Keratinocyte (primary cell): ENCODE measurements around the gene WDR27. TPM values are rescaled to one million over a fixed set of nuclear protein-coding genes. Genes with fewer than 3 reads are reported as not detected.

Source experiments
- DNase-seq: peaks from one replicate; pipeline ENCODE4 v3.0.0-alpha.2; 2011; ENCODE audit warnings: low read depth, missing footprints, low spot score
- FAIRE-seq: peaks from 2 replicates; lab custom pipeline; 2011; peaks lifted over from hg19 to GRCh38; lab: Jason Lieb, UNC
- H2AFZ ChIP-seq: 2 replicates; pipeline ENCODE4 v1.6.0; 2012; ENCODE audit warnings: low read length, control low read depth, inconsistent platforms; ENCODE audit not compliant: control insufficient read depth
- H3K27ac ChIP-seq: 2 replicates; pipeline ENCODE4 v1.5.1; 2011; ENCODE audit warnings: low read length; ENCODE audit not compliant: control insufficient read depth, insufficient read depth
- H3K27me3 ChIP-seq: 3 replicates; pipeline ENCODE4 v1.6.0; 2011; ENCODE audit warnings: low read length; ENCODE audit not compliant: control insufficient read depth, insufficient read depth; ENCODE audit errors: extremely low read depth
- H3K36me3 ChIP-seq, 2 experiments: 2 replicates in 1 of 2; 3 replicates in 1 of 2; pipeline ENCODE4 v1.5.1; 2011; ENCODE audit warnings: low read length in 2 of 2, mild to moderate bottlenecking in 1 of 2; ENCODE audit not compliant: control insufficient read depth in 2 of 2, insufficient read depth in 2 of 2; ENCODE audit errors: extremely low read depth in 1 of 2
- H3K4me1 ChIP-seq: 3 replicates; pipeline ENCODE4 v1.5.1; 2011; ENCODE audit warnings: low read length; ENCODE audit not compliant: control insufficient read depth, insufficient read depth; ENCODE audit errors: extremely low read depth
- H3K4me2 ChIP-seq: 3 replicates; pipeline ENCODE4 v1.6.0; 2011; ENCODE audit warnings: low read depth, low read length; ENCODE audit not compliant: control insufficient read depth, insufficient read depth; ENCODE audit errors: extremely low read depth
- H3K4me3 ChIP-seq, 3 experiments: fragments of 200-600 bp in 1 of 3; sonication (generic) in 1 of 3; 2 replicates in 2 of 3; 3 replicates in 1 of 3; pipeline ENCODE4 v1.5.1; 2011 to 2016; ENCODE audit warnings: low read length in 3 of 3, mild to moderate bottlenecking in 3 of 3, control low read depth in 2 of 3, inconsistent platforms in 1 of 3, low read depth in 1 of 3, mixed read lengths in 1 of 3, mixed run types in 1 of 3, moderate library complexity in 1 of 3; ENCODE audit not compliant: control insufficient read depth in 2 of 3, insufficient read depth in 2 of 3; ENCODE audit errors: extremely low read depth in 1 of 3
- H3K79me2 ChIP-seq: 2 replicates; pipeline ENCODE4 v1.6.0; 2012; ENCODE audit warnings: low read length; ENCODE audit not compliant: control insufficient read depth, insufficient read depth
- H3K9ac ChIP-seq: 3 replicates; pipeline ENCODE4 v1.6.0; 2011; ENCODE audit warnings: low read length; ENCODE audit not compliant: control insufficient read depth, insufficient read depth; ENCODE audit errors: extremely low read depth
- H3K9me1 ChIP-seq: 3 replicates; pipeline ENCODE4 v1.6.0; 2011; ENCODE audit warnings: low read length; ENCODE audit not compliant: control insufficient read depth, insufficient read depth; ENCODE audit errors: extremely low read depth
- H3K9me3 ChIP-seq: 2 replicates; pipeline ENCODE4 v1.5.1; 2012; ENCODE audit warnings: low read depth, low read length; ENCODE audit not compliant: control insufficient read depth
- H4K20me1 ChIP-seq: 3 replicates; pipeline ENCODE4 v1.6.0; 2011; ENCODE audit warnings: low read length; ENCODE audit not compliant: control insufficient read depth, insufficient read depth; ENCODE audit errors: extremely low read depth
- EZH2 ChIP-seq: IDR thresholded peaks from one replicate; pipeline ENCODE4 v1.6.1; 2012; ENCODE audit warnings: inconsistent platforms, mild to moderate bottlenecking, low read length, moderate library complexity
- dilution Hi-C: fragments of 300-500 bp; cut with MboI; formaldehyde crosslinking; loops from one replicate; pipeline ENCODE4 v1.7.0; 2020; ENCODE audit warnings: low sequenced_read_pairs; ENCODE audit not compliant: extremely low pct_ligation_motif_present
- polyA plus RNA-seq, 5 experiments: library from polyadenylated mRNA; depleted of rRNA in 3 of 5; stranded (reverse) in 3 of 5; stranded (forward) in 1 of 5; unstranded in 1 of 5; fragments of >200 nt; gene quantifications; 1 replicate in 1 of 5; 2 replicates in 3 of 5; 3 replicates in 1 of 5; pipeline versions ENCODE4 v1.2.1 to v1.2.3, GENCODE V29; 2011 to 2012; ENCODE audit warnings: missing spikeins in 2 of 5, low read depth in 1 of 5, low replicate concordance in 1 of 5
- TF ChIP-seq, protein P1 (sequence below), 3 experiments: IDR thresholded peaks in 1 of 3; conservative IDR thresholded peaks in 1 of 3; optimal IDR thresholded peaks in 1 of 3; 2 replicates in 2 of 3; 3 replicates in 1 of 3; pipeline versions ENCODE3 to v1.5.1; 2011; ENCODE audit warnings: low read length in 3 of 3, mild to moderate bottlenecking in 3 of 3, moderate library complexity in 2 of 3, control low read depth in 1 of 3, inconsistent platforms in 1 of 3; ENCODE audit not compliant: insufficient read depth in 2 of 3; ENCODE audit errors: extremely low read depth in 1 of 3

The WDR27 gene
- polyA plus RNA-seq, 1 donor (not counting 4 experiments of a cell fraction or from before 2014, with no cell fraction given): 17.8 TPM

DNA sequence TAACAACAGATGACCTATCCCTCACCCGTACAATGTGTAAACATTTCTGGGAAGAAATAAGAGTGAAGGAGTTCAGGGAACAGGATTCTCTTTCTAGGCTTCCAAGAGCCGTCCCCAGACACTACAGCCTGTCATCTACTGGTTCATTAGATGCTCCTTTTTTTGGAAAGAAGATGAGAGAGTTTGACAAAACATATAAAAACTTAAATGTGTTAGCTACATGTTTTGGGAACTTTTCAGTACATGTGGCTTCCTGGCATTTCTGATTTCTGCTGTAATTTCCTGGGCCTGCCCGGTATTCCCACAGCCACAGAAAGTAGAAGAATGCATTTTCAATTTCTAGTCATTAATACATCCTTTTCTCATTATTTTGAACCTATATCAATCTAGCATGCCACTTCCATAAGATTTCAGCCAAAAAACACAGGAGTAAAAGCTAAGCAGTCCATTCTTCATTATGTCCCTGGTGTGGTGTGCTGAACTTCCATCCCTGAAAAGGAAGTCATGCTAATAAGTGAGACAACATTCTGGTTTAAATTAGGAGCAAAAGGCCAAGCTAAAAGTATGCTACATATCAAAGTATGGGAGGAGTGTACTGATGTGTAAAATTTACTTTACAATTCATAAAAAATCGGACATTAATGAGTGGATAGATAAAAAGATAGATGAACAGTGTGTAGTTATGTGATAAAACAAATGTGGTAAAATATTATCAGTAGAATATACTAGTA is 198.2 kb downstream of the WDR27 start:
- Histone ChIP-seq H4K20me1 (no peaks in the 10 kb centered on the region), H2AFZ (no peak overlapping the region), H3K4me2 (no peak overlapping the region), H3K9ac (no peak overlapping the region), H3K9me3 (no peaks in the 10 kb centered on the region), H3K36me3 (no peaks in the 10 kb centered on the region), H3K9me1 (no peaks in the 10 kb centered on the region), H3K4me3 (no peak overlapping the region), H3K27me3 (no peaks in the 10 kb centered on the region), H3K4me1 (no peaks in the 10 kb centered on the region), H3K79me2 (no peaks in the 10 kb centered on the region), H3K27ac (no peak overlapping the region)
- TF ChIP-seq EZH2: no peak
- TF ChIP-seq, protein P1, sequence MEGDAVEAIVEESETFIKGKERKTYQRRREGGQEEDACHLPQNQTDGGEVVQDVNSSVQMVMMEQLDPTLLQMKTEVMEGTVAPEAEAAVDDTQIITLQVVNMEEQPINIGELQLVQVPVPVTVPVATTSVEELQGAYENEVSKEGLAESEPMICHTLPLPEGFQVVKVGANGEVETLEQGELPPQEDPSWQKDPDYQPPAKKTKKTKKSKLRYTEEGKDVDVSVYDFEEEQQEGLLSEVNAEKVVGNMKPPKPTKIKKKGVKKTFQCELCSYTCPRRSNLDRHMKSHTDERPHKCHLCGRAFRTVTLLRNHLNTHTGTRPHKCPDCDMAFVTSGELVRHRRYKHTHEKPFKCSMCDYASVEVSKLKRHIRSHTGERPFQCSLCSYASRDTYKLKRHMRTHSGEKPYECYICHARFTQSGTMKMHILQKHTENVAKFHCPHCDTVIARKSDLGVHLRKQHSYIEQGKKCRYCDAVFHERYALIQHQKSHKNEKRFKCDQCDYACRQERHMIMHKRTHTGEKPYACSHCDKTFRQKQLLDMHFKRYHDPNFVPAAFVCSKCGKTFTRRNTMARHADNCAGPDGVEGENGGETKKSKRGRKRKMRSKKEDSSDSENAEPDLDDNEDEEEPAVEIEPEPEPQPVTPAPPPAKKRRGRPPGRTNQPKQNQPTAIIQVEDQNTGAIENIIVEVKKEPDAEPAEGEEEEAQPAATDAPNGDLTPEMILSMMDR (optimal IDR thresholded peaks at IDR 0.05 in 1 of 3, IDR thresholded peaks at IDR 0.05 in 1 of 3, conservative IDR thresholded peaks at IDR 0.05 in 1 of 3; ENCODE audit: extremely low read depth in 1 of 3, insufficient read depth in 2 of 3, low read length in 3 of 3): no peak
- FAIRE-seq (no peak), DNase-seq (no peak)
- dilution Hi-C loops: no loop called here

- no peak for DNase-seq
- H3K9me3 ChIP-seq: no peaks in the 10 kb centered on the region
- H3K4me1 ChIP-seq: no peaks in the 10 kb centered on the region
- H3K4me2 ChIP-seq: no peak overlapping the region
- H3K9me1 ChIP-seq: no peaks in the 10 kb centered on the region
- H3K9ac ChIP-seq: no peak overlapping the region
- dilution Hi-C loops: no loop called here
- H3K4me3 ChIP-seq: no peak overlapping the region
- no peak for FAIRE-seq
- H3K27ac ChIP-seq: no peak overlapping the region
- no peaks in the 10 kb centered on the region for H3K36me3 ChIP-seq
- no peaks in the 10 kb centered on the region for H3K27me3 ChIP-seq
- TF ChIP-seq, protein P1 (optimal IDR thresholded peaks at IDR 0.05 in 1 of 3, IDR thresholded peaks at IDR 0.05 in 1 of 3, conservative IDR thresholded peaks at IDR 0.05 in 1 of 3; ENCODE audit: extremely low read depth in 1 of 3, insufficient read depth in 2 of 3, low read length in 3 of 3): no peak
- no peak for TF ChIP-seq EZH2
- H3K79me2 ChIP-seq: no peaks in the 10 kb centered on the region
- H2AFZ ChIP-seq: no peak overlapping the region
- no peaks in the 10 kb centered on the region for H4K20me1 ChIP-seq
Observed at GRCh38 chr6:169502445-169502844, 199.4 kb downstream of the WDR27 start.
